Liver (tissue), 3 donors: ENCODE data around the gene NTN3.

ENCODE experiments used
- CTCF ChIP-seq: fragments of 150-350 bp; IDR thresholded peaks from 2 replicates; pipeline ENCODE4 v1.5.1; 2017; ENCODE audit warnings: improper control_type of control experiment, low read depth, low read length; ENCODE audit not compliant: missing input control
- RAD21 ChIP-seq, 2 donors: IDR thresholded peaks; 2 replicates each; pipeline ENCODE4 v1.6.1; 2016; ENCODE audit warnings: antibody characterized with exemption in 2 of 2, mild to moderate bottlenecking in 2 of 2
- TF ChIP-seq, protein P1 (sequence below): IDR thresholded peaks from 2 replicates; pipeline ENCODE4 v1.6.1; 2016; ENCODE audit warnings: antibody characterized with exemption, mild to moderate bottlenecking
- donor health status: healthy.
- donor health status: healthy.

GRCh38 chr16:2450535-2450934, 20.6 kb upstream of the NTN3 start:
- TF ChIP-seq CTCF (no peak), RAD21 (IDR thresholded peaks at IDR 0.05) (no peak)
- TF ChIP-seq, protein P1, sequence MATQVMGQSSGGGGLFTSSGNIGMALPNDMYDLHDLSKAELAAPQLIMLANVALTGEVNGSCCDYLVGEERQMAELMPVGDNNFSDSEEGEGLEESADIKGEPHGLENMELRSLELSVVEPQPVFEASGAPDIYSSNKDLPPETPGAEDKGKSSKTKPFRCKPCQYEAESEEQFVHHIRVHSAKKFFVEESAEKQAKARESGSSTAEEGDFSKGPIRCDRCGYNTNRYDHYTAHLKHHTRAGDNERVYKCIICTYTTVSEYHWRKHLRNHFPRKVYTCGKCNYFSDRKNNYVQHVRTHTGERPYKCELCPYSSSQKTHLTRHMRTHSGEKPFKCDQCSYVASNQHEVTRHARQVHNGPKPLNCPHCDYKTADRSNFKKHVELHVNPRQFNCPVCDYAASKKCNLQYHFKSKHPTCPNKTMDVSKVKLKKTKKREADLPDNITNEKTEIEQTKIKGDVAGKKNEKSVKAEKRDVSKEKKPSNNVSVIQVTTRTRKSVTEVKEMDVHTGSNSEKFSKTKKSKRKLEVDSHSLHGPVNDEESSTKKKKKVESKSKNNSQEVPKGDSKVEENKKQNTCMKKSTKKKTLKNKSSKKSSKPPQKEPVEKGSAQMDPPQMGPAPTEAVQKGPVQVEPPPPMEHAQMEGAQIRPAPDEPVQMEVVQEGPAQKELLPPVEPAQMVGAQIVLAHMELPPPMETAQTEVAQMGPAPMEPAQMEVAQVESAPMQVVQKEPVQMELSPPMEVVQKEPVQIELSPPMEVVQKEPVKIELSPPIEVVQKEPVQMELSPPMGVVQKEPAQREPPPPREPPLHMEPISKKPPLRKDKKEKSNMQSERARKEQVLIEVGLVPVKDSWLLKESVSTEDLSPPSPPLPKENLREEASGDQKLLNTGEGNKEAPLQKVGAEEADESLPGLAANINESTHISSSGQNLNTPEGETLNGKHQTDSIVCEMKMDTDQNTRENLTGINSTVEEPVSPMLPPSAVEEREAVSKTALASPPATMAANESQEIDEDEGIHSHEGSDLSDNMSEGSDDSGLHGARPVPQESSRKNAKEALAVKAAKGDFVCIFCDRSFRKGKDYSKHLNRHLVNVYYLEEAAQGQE: no peak
